Measurements from ENCODE around the gene POT1. TPM values are rescaled to one million over a fixed set of nuclear protein-coding genes. Genes with fewer than 3 reads are reported as not detected.
"Not testable (repeated sequence)": the region's sequence is repeated elsewhere in the genome, so short reads cannot be mapped to it uniquely, and the experiment has no call there.

Gene POT1
- total RNA-seq (2022) (31.1 and 31.6 TPM in 2 replicates), Bru-seq, nascent RNA (percentile 80 among the genes with signal in this experiment), BruChase-seq, experiment 1, labeled RNA remaining after a 6-hour chase (percentile 58 among the genes with signal in this experiment), BruChase-seq, experiment 2, labeled RNA remaining after a 2-hour chase (percentile 59 among the genes with signal in this experiment)
- long read RNA-seq, full-length matches to known transcripts = 2 of 17 reads
- long read RNA-seq, partial matches to known transcripts = 1 of 17 reads
- long read RNA-seq, other reads (novel, unspliced or antisense) = 14 of 17 reads

GRCh38 chr7:124929467-124930172 lies at the start of gene POT1:
TSS of gene POT1 (minus strand) at chr7:124929825. CDS start at chr7:124897173, 32,652 bp downstream.
- DNase-seq = peak; percentile 97
- intact Hi-C loops (cut with micrococcal nuclease; ENCODE audit: unreplicated experiment) = loop anchor here (2.0 kb wide), 1 partner anchor 63 kb away; no protein-coding TSS in a partner anchor
- H3K4me3 Mint-ChIP-seq (ENCODE audit: low read depth, unreplicated experiment) = peak within 1 kb of the TSS; percentile 97
- CTCF ChIA-PET = interaction anchor here (0.5 to 1.4 kb wide), 2 partner anchors 67 to 828 kb away, joined by 3 to 6 read pairs; no protein-coding TSS in a partner anchor
- H3K27me3 Mint-ChIP-seq (ENCODE audit: unreplicated experiment) = no peaks in the 10 kb centered on the region
- no peaks in the 10 kb centered on the region for H3K9me3 Mint-ChIP-seq (ENCODE audit: low read depth, unreplicated experiment)
- H3K36me3 Mint-ChIP-seq (ENCODE audit: insufficient read depth, unreplicated experiment) = peaks cover 16% of the 10 kb centered on the region
- peaks cover 13% of the 10 kb centered on the region for H3K4me1 Mint-ChIP-seq (ENCODE audit: low read depth, unreplicated experiment)
- BruUV-seq (replicated peaks) = TSS peak; percentile 65
- peak within 1 kb of the TSS; percentile 97 for H3K27ac Mint-ChIP-seq (ENCODE audit: unreplicated experiment)
- no peak for TF ChIP-seq CTCF (IDR thresholded peaks at IDR 0.05; ENCODE audit: unreplicated experiment)

GRCh38 chr7:124975131-124975530 lies 45.5 kb upstream of the POT1 start:
- H3K4me1 Mint-ChIP-seq (ENCODE audit: low read depth, unreplicated experiment); CTCF ChIA-PET; H3K9me3 Mint-ChIP-seq (ENCODE audit: low read depth, unreplicated experiment); intact Hi-C loops (cut with micrococcal nuclease; ENCODE audit: unreplicated experiment); H3K27ac Mint-ChIP-seq (ENCODE audit: unreplicated experiment); H3K27me3 Mint-ChIP-seq (ENCODE audit: unreplicated experiment); H3K36me3 Mint-ChIP-seq (ENCODE audit: insufficient read depth, unreplicated experiment); BruUV-seq (replicated peaks); DNase-seq; H3K4me3 Mint-ChIP-seq (ENCODE audit: low read depth, unreplicated experiment): not testable (repeated sequence)

GRCh38 chr7:124965553-124965952 lies 35.9 kb upstream of the POT1 start:
- no peak overlapping the region for H3K27ac Mint-ChIP-seq (ENCODE audit: unreplicated experiment)
- H3K4me3 Mint-ChIP-seq (ENCODE audit: low read depth, unreplicated experiment) = no peak overlapping the region
- H3K36me3 Mint-ChIP-seq (ENCODE audit: insufficient read depth, unreplicated experiment) = no peaks in the 10 kb centered on the region
- H3K4me1 Mint-ChIP-seq (ENCODE audit: low read depth, unreplicated experiment) = no peaks in the 10 kb centered on the region
- no peak for TF ChIP-seq CTCF (IDR thresholded peaks at IDR 0.05; ENCODE audit: unreplicated experiment)
- BruUV-seq (replicated peaks) = no TSS peak
- CTCF ChIA-PET = no interaction called here
- DNase-seq = no peak
- no peaks in the 10 kb centered on the region for H3K9me3 Mint-ChIP-seq (ENCODE audit: low read depth, unreplicated experiment)
- H3K27me3 Mint-ChIP-seq (ENCODE audit: unreplicated experiment) = no peaks in the 10 kb centered on the region
- intact Hi-C loops (cut with micrococcal nuclease; ENCODE audit: unreplicated experiment) = no loop called here

GRCh38 chr7:124959676-124960075 lies 30.1 kb upstream of the POT1 start:
- no peak for TF ChIP-seq CTCF (IDR thresholded peaks at IDR 0.05; ENCODE audit: unreplicated experiment)
- Mint-ChIP-seq H3K9me3 (ENCODE audit: low read depth, unreplicated experiment) (peaks cover 7% of the 10 kb centered on the region), H3K27me3 (ENCODE audit: unreplicated experiment) (no peaks in the 10 kb centered on the region), H3K27ac (ENCODE audit: unreplicated experiment) (no peak overlapping the region), H3K4me1 (ENCODE audit: low read depth, unreplicated experiment) (no peaks in the 10 kb centered on the region), H3K4me3 (ENCODE audit: low read depth, unreplicated experiment) (no peak overlapping the region), H3K36me3 (ENCODE audit: insufficient read depth, unreplicated experiment) (no peaks in the 10 kb centered on the region)
- BruUV-seq (replicated peaks) = no TSS peak
- CTCF ChIA-PET = no interaction called here
- intact Hi-C loops (cut with micrococcal nuclease; ENCODE audit: unreplicated experiment) = no loop called here
- DNase-seq = no peak

DNA sequence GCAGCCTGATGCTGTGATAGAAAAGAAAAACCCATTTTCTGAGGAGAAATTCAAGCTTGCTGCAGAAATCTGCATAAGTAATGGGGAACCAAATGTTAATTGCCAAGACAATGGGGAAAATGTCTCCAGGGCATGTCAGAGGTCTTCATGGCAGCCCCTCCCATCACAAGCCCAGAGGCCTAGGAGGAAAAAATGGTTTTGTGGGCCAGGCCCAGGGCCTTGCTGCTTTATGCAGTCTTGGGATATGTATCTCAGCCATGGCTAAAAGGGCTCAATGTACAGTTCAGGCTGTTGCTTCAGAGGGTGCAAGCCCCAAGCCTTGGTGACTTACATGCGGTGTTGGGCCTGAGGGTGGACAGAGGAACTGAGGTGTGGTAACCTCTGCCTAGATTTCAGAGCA lies 28.3 kb upstream of the POT1 start:
- H3K27ac Mint-ChIP-seq (ENCODE audit: unreplicated experiment); H3K4me3 Mint-ChIP-seq (ENCODE audit: low read depth, unreplicated experiment); H3K36me3 Mint-ChIP-seq (ENCODE audit: insufficient read depth, unreplicated experiment); H3K9me3 Mint-ChIP-seq (ENCODE audit: low read depth, unreplicated experiment); intact Hi-C loops (cut with micrococcal nuclease; ENCODE audit: unreplicated experiment); H3K27me3 Mint-ChIP-seq (ENCODE audit: unreplicated experiment); CTCF ChIA-PET; DNase-seq; BruUV-seq (replicated peaks); H3K4me1 Mint-ChIP-seq (ENCODE audit: low read depth, unreplicated experiment): not testable (repeated sequence)
